ENCODE measurements around the gene MRPL49. TPM values are rescaled to one million over a fixed set of nuclear protein-coding genes. Genes with fewer than 3 reads are reported as not detected.

Gene MRPL49
- total and polyA plus RNA-seq, 2 of the 8 experiments (the other 6 are each of a cell fraction or from before 2014, with no cell fraction given), result 54.0 to 84.8 TPM

DNA sequence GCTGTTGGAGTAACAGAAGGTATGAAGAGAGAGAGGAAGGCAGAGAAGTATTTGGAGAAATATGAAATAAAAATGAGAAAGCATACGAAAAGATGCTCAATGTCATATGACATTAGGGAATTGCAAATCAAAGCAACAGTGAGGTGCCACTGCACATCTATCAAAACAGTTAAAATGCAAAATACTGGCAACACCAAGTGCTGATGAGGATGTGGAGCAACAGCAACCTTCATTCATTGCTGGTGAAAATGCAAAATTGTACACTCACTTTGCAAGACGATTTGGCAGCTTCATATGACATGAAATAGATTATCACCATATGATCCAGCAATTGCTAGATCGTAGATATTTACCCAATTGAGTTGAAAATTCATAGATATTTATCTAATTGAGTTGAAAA, 38.5 kb downstream of the MRPL49 start:
- Histone ChIP-seq H2BK20ac (ENCODE audit: low read length) (no peak overlapping the region), H3K36me3 (ENCODE audit: control insufficient read depth in 2 of 4, insufficient read depth in 4 of 4, low read length in 3 of 4) (no peaks in the 10 kb centered on the region), H3K23me2 (ENCODE audit: low read depth, low read length) (no peaks in the 10 kb centered on the region; the same call in 1 of the 2 replicates), H3K56ac (replicated peaks; ENCODE audit: insufficient read length, low read depth, low read length) (no peak overlapping the region), H3K27me3 (replicated peaks in 1 of 4; ENCODE audit: control insufficient read depth in 3 of 4, extremely low read depth in 1 of 4, insufficient read depth in 3 of 4, low read length in 3 of 4) (no peaks in the 10 kb centered on the region), H3K4ac (replicated peaks; ENCODE audit: insufficient read length, low read depth, low read length) (no peak overlapping the region), H3K4me3 (ENCODE audit: extremely low read depth in 1 of 4, insufficient read depth in 2 of 4, low read depth in 3 of 4, low read length in 4 of 4) (no peak overlapping the region), H2BK12ac (ENCODE audit: low read depth, low read length) (no peak overlapping the region), H3K14ac (ENCODE audit: insufficient read length) (no peak overlapping the region), H2BK15ac (ENCODE audit: low read length) (no peak overlapping the region), H2BK120ac (replicated peaks; ENCODE audit: low read depth, low read length) (no peak overlapping the region), H3K23ac (ENCODE audit: insufficient read length) (no peak overlapping the region), H3K27ac (ENCODE audit: low read depth, low read length) (no peak overlapping the region), H3K79me2 (ENCODE audit: control insufficient read depth in 1 of 2, insufficient read depth in 2 of 2, low read length in 2 of 2) (no peaks in the 10 kb centered on the region), H2AK5ac (ENCODE audit: low read depth, low read length) (no peak overlapping the region), H4K5ac (ENCODE audit: insufficient read length, low read depth, low read length) (no peak overlapping the region), H3K9me3 (ENCODE audit: insufficient read depth in 2 of 2, low read depth in 1 of 2, low read length in 1 of 2) (no peaks in the 10 kb centered on the region), H4K20me1 (replicated peaks in 1 of 2; ENCODE audit: control insufficient read depth in 1 of 2, insufficient read depth in 2 of 2, low read length in 2 of 2) (no peaks in the 10 kb centered on the region), H2AFZ (ENCODE audit: low read length) (no peak overlapping the region), H3K79me1 (ENCODE audit: low read depth, low read length) (no peaks in the 10 kb centered on the region), H3K4me2 (ENCODE audit: insufficient read depth in 1 of 2, low read depth in 2 of 2, low read length in 2 of 2) (no peak overlapping the region), H3K18ac (ENCODE audit: extremely low read depth, low read length) (no peak overlapping the region), H3K4me1 (replicated peaks in 1 of 4; ENCODE audit: control insufficient read depth in 3 of 4, insufficient read depth in 4 of 4, low read length in 3 of 4) (0 out of 7 replicates have a peak, but pooled peaks cover 0 to 2% (median 0%) of the 10 kb centered on the region in 4 experiments), H2BK5ac (ENCODE audit: low read depth, low read length) (no peak overlapping the region), H3K9ac (replicated peaks in 1 of 4; ENCODE audit: extremely low read depth in 1 of 4, low read depth in 3 of 4, low read length in 3 of 4) (no peak overlapping the region), H4K91ac (replicated peaks; ENCODE audit: insufficient read length, low read length) (no peak overlapping the region), H4K8ac (ENCODE audit: extremely low read depth, insufficient read depth, low read length) (no peak overlapping the region)
- WGBS, 2 experiments (ENCODE audit: extremely low coverage in 1 of 2, insufficient coverage in 1 of 2, insufficient read length in 1 of 2, insufficient replicate concordance in 2 of 2, low coverage in 1 of 2, low lambda C conversion rate in 2 of 2, missing lambda C conversion rate in 1 of 2), result 84% methylated on average over 3 of the region's 3 CpGs; no CpG with 5 or more reads in 1 of the 2 experiments
- POLR2A ChIA-PET (ENCODE audit: partially characterized antibody), result interaction anchor here (1.0 to 1.5 kb wide), 2 partner anchors 14 to 39 kb away, joined by 3 to 4 read pairs; partner anchors contain the start of genes FAU and MRPL49
- CTCF ChIA-PET (ENCODE audit: partially characterized antibody), result no interaction called here
- no peak for DNase-seq (ENCODE audit: low read depth in 1 of 2, low spot score in 2 of 2)
- no peak for FAIRE-seq
- TF ChIP-seq TCF12 (IDR thresholded peaks at IDR 0.05; ENCODE audit: low read depth, low read length), result no peak

Data from H1 (cell line).